Measurements from ENCODE around the gene NBEAL2.

Gene NBEAL2

DNA sequence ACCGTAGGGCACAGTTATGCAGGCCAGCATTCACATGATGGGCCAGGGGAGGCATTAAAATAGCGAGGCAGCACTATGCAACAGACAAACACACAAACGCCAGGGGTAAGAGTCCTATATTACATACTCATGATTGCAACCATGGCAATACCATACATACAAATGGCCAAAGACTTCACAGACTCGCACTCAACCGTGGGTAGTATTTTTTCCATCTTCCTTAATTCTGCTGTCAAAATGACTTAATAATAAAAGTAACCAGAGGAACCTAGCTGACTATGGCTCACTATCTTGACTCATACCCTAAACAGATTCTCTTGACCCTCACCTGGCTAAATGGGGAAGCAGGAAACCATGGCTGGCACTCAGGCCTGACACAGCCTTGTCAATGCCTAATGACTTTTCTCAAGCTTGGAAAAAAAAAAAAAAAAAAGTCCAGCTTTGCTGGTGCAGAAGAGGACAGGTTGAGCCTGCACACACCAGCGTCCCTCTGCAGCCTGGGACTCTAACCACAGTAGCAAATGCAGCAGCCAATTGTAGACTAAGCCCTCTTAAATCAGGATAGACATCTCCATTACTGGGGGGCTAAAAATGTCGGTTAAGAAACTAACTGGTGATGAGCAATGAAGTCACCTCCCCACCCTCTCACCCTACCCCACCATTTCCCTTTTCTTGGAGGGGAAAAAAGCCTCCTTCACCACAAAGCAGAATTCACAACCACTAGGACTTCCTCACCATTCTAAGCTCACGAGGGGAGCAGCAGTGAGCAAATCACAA lies 26.0 kb upstream of the NBEAL2 start:
- TF ChIP-seq CTCF (IDR thresholded peaks at IDR 0.05): no peak

DNA sequence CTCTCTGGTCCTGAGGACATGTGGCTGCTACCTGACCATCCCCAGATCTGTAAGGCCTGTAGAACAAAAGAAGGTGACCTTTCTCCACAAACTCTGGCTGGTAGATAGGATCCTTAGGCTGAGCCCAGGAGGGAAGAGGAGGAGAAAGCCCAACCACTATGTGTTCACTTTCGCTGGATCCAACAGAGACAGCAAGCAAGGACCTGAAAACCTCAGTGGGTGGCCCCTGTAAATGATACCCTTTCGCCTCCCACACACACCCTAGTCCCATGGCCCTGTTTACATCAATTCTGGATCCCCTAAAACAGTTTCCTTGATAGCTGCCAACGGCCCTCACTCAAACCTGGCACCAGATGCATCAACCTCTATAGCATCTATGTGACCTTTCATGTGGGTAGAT lies 25.3 kb upstream of the NBEAL2 start:
- TF ChIP-seq CTCF (IDR thresholded peaks at IDR 0.05): no peak

DNA sequence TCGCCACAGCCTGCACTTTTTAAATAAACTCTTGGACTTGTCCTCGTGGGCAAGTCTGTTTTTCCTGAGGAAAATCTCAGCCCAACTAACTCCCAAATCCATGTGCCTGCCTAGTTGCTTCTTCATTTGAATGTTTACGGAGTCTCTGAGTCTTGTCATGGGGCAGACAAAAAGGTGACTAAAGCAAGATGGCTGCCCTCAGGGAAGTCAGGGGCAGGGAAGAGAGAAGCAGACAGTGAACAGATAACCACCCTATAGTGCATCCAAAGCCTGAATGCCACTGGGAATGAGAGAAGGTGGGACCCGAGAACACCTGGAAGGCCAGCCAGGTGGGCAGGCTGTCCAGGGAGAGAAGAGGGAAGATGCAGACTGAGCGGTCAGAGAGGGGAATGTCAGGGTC lies 24.3 kb upstream of the NBEAL2 start:
- no peak for TF ChIP-seq CTCF (IDR thresholded peaks at IDR 0.05)

- TF ChIP-seq CTCF (IDR thresholded peaks at IDR 0.05): no peak
These were observed 23.6 kb upstream of the NBEAL2 start for GRCh38 chr3:46955801-46956259.

DNA sequence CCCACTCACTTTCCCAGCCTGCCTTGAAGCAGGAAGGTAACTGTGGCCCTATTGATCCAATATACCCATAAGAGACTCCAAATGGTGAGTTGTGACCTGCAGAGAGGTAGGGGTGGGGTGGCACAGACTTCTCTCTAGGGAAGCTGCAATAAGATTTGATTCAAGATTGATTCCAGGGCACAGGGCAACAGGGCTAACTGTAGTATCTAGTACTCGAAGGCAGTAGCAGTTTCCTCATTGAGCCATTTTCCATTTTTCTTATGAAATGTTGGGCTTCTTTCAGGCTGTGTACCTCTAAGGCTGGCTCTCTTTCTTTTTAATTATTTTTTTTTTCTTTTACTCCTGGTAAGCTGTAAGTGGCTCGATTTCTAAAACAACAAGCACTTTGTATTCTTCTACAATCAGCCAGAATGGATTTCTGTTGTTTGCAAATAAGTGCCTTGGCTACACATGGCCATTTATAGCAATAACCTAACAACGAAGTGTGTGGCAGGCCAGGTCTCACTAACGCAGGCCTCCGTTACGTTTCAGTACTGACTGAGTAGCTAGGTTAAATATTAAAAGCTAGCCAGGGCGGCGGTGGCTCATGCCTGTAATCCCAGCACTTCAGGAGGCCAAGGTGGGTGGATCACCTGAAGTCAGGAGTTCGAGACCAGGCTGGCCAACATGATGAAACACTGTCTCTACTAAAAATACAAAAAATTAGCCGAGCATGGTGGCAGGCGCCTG lies 22.2 kb upstream of the NBEAL2 start:
- TF ChIP-seq CTCF (IDR thresholded peaks at IDR 0.05): no peak

GRCh38 chr3:46958467-46959160 lies 20.9 kb upstream of the NBEAL2 start:
- TF ChIP-seq CTCF (IDR thresholded peaks at IDR 0.05): no peak

- no peak for TF ChIP-seq CTCF (IDR thresholded peaks at IDR 0.05)
These were observed 20.3 kb upstream of the NBEAL2 start for GRCh38 chr3:46959161-46959511.

Data from LNCAP (cell line).